ENCODE measurements around the gene PALMD.

Gene PALMD, protein sequence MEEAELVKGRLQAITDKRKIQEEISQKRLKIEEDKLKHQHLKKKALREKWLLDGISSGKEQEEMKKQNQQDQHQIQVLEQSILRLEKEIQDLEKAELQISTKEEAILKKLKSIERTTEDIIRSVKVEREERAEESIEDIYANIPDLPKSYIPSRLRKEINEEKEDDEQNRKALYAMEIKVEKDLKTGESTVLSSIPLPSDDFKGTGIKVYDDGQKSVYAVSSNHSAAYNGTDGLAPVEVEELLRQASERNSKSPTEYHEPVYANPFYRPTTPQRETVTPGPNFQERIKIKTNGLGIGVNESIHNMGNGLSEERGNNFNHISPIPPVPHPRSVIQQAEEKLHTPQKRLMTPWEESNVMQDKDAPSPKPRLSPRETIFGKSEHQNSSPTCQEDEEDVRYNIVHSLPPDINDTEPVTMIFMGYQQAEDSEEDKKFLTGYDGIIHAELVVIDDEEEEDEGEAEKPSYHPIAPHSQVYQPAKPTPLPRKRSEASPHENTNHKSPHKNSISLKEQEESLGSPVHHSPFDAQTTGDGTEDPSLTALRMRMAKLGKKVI

DNA sequence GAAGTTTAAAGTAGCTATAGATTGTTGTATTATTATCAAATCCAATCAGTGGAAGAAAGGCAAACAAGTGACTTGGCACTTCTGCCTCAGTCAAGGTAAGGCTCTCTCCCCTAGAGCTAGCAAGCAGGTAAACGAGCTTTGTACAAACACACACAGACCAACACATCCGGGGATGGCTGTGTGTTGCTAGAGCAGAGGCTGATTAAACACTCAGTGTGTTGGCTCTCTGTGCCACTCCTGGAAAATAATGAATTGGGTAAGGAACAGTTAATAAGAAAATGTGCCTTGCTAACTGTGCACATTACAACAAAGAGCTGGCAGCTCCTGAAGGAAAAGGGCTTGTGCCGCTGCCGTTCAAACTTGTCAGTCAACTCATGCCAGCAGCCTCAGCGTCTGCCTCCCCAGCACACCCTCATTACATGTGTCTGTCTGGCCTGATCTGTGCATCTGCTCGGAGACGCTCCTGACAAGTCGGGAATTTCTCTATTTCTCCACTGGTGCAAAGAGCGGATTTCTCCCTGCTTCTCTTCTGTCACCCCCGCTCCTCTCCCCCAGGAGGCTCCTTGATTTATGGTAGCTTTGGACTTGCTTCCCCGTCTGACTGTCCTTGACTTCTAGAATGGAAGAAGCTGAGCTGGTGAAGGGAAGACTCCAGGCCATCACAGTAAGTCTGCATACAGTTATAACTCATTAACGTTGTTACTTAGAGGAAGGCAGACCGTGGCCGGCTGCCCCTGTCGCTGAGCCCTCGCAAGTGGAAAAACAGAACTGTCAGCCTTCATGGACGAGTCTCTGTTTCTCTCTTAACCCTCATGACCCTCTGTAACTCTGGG, at the start of gene PALMD:
TSS of gene PALMD (plus strand) at position 415 of the 833 bp plus-strand sequence. CDS start at position 620, 205 bp downstream.
- peak within 1 kb of the TSS; percentile 18 to 94 (median 84) for H3K27ac ChIP-seq

DNA sequence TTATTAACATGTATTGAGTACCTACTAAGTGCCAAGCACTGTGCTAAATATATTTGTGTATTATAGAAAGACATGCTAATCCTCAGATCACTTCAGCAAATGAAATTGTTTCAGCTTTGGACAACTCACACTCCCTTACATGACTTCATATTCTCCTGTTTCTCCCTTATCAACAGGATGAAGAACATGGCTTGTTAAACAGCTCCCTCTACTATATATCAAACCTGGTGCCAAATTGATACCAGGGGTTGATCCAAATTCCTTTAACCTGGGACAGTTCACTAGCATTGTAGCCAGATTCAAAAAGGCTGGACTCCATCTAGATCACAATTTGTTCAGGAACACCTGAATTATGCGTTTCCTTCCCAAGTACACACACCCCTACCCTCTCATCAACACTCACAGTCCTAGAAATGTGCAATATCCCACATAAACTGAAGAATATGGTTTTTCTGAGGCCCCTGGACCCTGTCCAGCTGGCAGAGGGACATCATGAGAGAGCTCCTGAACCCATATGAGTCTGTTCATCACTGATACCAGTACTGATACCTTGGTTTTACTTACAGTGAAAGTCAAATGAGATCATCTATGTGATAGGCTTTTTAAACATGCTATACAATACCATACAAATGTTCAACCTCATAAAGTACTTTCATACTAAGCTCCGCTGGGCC, 47.0 kb upstream of the PALMD start:
- Histone ChIP-seq H3K4me3 (no peak overlapping the region), H3K27ac (no peak overlapping the region)

More for the DNA sequence above, at the start of gene PALMD:
- H3K4me3 ChIP-seq, result peak within 1 kb of the TSS; percentile 28 to 58 (median 40)

DNA sequence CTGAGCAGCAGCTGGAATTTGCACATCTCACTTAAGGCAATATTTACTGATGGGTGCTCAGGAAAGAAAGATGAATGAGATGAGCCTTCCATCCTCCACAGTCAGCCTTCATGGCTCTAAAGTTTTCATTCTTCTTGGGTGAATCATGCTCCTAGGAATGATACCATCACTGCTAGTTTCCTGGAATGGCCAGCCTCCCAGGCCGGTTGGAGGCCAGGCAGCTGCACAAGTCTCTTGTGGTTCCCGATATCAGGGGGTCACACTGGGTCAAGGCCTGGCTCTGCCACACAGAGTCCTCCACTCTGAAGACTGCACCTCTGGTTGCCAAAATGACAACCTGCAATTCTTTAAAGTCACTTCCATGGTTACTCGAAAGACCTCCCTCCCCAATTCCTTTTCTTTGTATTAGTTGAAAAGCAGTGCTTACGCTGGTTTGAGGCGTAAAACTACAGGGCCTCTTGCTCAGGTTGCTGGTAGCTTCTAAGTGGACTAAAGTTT, 46.2 kb upstream of the PALMD start:
- peak overlapping the region in 2 of 21 experiments; percentile 51 to 55 for H3K27ac ChIP-seq
- no peak overlapping the region for H3K4me3 ChIP-seq

DNA sequence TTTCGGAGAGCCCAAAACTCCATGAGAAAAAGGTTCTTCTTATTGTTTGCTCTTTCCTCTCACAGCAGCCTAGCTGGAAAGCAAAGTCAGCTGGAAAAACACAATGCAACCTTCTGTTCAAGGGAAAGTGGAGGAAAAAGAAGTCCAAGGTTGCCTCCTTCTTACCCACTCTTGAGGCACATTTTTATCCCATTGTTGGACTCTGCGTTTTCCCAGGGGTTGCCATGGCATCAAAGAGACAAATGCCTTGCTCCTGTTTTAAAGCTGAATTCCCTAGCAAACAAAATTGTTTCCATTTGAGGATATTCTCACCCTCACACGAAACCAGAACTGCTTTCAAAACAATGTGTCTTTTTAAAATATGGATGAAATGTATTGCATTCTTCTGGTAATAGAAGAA, 45.1 kb upstream of the PALMD start:
- no peak overlapping the region for H3K4me3 ChIP-seq
- H3K27ac ChIP-seq, result peak overlapping the region in 3 of 21 experiments; percentile 8 to 55 (median 51)

DNA sequence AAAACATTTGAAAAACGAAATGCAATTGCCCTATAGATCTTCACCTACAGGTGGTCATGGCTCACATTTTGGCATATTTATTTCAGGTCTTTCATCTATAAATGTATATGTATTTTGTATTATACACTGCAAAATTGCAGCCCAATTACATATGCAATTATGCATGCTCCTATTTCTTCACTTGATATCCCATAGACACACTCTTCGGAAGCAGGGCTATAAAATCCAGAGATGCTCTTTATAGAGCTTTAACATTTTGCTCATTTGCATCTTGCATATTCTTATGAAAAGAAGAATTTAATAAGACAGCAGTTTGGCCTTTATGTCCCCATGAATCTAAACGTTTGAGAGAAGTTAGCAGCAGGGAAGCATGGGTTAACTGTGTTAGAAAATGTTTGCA, 44.7 kb upstream of the PALMD start:
- Histone ChIP-seq H3K4me3 (no peak overlapping the region), H3K27ac (peak overlapping the region in 1 of 21 experiments; percentile 51)

DNA sequence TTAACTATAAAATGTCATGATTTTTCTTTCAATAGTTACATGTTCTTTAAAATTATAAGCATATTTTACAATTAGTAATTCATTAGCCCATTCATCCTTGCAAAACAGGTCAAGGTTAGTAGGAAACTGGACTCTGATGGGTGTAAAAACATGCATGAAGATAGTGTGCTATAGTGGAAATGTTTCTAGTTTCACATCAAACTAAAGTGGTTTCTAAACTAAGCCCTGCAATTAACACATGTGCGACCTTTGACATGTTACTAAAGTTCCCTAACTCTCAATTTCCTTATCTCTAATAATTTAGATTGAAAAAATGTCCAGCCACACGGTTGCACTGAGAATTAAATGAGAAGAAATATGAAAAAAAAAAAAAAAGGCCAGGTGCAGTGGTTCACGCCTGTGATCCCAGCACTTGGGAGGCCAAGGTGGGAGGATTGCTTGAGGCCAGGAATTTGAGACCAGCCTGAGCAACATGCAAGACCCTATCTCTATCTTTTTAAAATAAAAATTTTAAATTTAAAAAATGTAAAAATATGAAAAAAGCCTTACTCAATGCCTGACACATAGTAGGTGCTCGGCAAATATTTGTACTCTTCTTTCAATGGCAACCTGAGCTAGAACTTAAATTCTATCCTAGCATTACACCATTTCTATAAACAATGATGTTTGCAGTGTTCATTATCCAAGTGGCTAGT, 44.1 kb upstream of the PALMD start:
- H3K27ac ChIP-seq, result peak overlapping the region in 1 of 21 experiments; percentile 36

DNA sequence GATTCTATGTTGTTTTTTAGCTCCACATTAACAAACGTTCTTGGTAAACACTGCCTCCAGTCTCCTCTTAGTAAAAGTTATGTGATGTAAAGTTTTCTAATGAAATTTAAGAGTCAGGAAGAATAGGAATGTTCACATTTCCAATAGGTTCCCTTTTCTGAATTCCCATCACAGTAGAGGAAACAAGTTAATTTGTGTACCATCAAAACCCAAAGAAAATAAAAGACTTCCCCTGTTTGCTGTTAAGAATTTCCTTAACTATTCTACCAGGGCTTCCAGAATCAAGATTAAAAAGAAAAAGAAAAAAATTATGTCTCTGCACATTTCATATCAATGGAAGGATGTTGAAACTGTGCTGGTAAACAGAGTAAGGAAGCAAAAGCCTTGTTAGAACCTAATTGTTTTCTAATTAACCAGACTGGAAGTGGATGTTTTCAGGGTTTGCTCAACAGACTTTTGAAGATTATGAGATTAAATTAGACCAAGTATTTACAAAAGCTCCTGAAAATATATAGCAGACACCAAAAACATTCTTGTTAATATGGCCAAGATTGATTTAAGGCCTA, 43.4 kb upstream of the PALMD start:
- no peak overlapping the region for H3K4me3 ChIP-seq
- peak overlapping the region in 2 of 21 experiments; percentile 36 to 52 for H3K27ac ChIP-seq

More for the DNA sequence above, 44.1 kb upstream of the PALMD start:
- no peak overlapping the region for H3K4me3 ChIP-seq

DNA sequence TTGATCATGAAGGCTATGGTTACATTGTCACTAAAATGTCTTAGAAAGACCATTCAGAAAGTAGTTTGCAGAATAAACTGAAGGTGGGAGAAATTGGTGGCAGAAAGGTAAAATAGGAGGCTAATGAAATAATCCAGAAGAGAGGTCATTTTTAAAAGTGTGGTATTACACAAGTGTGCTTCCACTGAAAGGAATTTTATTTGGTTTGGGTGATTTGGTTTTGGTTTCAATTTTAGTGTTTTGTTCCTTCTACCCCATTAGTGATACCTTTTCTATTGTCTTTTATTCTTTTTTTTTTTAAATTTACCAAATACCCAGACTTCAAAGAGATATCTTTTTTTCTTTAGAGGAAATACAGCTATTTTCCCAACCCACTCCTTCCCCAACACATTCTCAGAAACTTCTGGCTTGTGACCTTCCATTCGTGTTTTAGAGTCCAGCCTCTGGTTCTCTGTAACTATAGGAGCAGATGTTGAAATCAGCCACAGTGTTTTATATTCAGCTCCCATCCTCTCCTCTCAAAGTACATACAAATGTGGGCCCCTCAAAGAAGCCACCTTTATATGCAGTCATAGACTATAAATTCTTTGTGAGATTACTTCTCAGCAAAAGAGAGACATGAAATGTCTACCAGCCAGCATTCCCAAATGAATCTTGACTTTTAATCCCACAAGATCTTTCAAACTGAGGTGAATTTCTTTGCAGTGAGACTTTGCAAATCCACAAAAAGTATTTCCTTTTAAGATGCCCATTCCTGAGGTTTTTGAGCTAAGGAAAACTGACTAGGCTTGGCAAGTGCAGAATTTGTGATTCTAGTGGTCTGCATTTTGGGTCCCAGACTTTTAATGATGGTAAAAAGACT, 42.0 kb upstream of the PALMD start:
- H3K27ac ChIP-seq, result peak overlapping the region in 4 of 21 experiments; percentile 3 to 65 (median 38)

DNA sequence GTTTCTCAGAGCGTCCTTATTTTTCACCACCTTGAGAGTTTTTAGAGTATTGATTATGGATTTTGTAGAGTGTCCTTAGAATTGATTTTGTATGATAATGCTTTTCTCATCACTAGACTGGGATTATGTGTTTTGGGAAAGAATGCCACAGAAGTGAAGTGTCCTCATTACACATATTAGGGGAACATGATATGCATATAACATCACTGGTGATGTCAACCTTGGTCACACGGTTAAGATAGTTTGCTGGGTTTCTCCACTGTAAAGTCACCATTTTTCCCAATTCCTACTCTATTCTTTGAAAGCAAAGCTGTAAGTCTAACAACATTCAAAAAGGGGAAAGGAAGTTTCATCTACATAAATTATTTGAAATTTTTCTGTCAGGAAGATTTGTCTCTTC, 39.6 kb upstream of the PALMD start:
- no peak overlapping the region for H3K4me3 ChIP-seq
- no peak overlapping the region for H3K27ac ChIP-seq

More for the DNA sequence above, 42.0 kb upstream of the PALMD start:
- H3K4me3 ChIP-seq, result no peak overlapping the region

DNA sequence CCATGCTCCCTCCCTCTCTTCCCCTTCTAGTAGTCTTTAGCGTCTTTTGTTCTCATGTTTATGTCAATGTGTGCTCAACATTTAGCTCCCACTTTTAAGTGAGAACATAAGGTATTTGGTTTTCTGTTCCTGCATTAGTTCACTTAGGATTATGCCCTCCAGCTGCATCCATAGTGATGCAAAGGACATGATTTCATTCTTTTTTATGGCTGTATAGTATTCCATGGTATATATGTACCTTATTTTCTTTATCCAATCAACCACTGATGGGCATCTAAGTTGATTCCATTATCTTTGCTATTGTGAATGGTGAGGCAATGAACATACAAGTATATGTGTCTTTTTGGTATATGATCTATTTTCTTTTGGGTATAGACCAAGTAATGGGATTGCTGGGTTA, 38.3 kb upstream of the PALMD start:
- Histone ChIP-seq H3K27ac (no peak overlapping the region), H3K4me3 (no peak overlapping the region)

DNA sequence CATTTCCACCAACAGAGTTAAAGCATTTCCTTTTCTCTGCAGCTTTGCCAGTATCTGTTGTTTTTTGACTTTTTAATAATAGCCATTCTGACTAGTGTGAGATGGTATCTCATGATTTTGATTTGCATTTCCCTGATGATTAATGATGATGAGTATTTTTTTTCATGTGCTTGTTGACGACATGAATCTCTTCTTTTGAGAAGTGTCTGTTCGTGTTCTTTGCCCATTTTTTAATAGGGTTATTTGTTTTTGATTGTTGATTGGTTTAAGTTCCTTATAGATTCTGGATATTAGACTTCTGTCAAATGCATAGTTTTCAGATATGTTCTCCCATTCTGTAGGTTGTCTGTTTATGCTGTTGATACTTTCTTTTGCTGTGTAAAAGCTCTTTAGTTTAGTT, 37.9 kb upstream of the PALMD start:
- Histone ChIP-seq H3K27ac (no peak overlapping the region), H3K4me3 (no peak overlapping the region)

DNA sequence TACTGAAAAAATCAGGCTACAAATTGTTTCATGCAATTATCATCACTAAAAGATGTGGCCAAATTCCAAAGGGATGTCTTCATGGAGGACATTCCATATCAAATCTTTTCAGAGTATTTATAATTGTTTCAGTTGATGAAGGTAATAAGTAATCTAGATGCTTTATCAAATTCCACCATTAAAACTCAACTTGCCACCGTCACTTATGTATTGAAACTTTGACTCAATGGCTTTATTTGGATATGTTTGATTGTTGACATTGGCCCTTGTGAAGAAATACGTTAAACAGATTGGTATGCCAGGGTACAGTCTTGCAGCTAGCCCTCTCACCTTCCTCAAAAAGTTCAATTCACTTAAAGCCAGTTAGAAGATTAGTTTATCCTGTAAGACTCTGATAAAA, 32.2 kb upstream of the PALMD start:
- H3K27ac ChIP-seq, result no peak overlapping the region
- no peak overlapping the region for H3K4me3 ChIP-seq

DNA sequence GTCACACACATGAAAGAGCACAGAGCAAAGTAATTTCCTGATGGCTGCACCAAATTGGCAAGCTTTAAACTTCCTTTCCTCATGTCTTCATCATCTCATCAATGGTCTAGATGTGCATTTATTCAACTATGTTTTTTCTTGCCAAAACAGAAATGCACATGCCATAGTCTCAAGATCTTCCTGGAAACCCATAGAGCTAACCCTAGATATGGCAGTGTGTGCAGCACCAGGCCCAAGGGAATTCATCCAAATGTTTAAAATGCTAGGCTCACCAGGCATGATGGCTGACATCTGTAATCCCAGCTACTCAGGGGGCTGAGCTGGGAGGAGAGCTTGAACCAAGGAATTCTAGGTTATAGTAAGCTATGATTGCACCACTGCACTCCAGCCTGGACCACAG, 31.2 kb upstream of the PALMD start:
- no peak overlapping the region for H3K27ac ChIP-seq

DNA sequence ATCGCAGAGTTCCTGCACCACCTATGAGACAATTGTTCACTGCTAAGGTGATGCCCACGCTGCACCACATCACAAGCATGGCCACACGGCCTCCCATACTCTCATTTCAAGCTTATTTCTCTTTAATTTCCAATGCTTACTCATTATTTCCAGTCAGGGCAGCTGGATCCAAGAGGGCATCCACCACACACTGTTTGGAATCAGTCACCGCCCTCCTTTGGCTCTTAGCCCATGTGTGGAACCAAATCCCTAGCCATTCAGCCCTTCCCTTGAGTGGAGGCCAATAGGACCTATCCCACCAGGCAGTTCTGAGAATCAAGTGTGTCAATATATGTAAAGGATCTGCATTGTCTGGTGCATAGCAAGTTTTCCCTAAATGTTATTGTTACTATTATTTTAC, 26.3 kb upstream of the PALMD start:
- H3K27ac ChIP-seq, result no peak overlapping the region

More for the DNA sequence above, 31.2 kb upstream of the PALMD start:
- no peak overlapping the region for H3K4me3 ChIP-seq

DNA sequence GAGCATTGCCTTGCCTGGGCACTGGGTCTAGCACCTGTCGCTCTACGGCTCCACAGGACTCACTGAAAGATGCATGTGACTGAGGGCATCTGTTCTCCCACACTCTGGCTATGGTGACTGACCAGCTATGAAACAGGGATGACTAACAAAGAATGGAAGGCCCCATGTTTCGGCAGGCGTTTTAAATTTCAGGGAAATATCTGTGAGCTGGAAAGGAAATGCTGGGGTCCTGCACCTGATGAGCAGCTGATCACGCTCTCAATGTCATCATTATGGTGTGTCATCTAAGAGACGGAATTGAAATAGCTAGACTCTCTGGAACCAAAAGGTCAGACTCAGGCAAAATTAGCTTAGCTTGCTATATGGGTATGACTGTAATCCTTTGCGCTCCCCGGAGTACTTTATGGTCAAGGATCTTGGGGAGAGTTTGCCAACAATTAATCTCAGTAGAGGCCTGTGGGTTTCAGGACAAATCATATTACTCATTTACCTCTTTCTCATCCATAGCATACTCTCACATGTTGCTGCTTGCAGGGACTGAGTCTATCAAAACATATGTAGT, 24.5 kb upstream of the PALMD start:
- no peak overlapping the region for H3K4me3 ChIP-seq
- H3K27ac ChIP-seq, result no peak overlapping the region

More for the DNA sequence above, 26.3 kb upstream of the PALMD start:
- H3K4me3 ChIP-seq, result no peak overlapping the region

DNA sequence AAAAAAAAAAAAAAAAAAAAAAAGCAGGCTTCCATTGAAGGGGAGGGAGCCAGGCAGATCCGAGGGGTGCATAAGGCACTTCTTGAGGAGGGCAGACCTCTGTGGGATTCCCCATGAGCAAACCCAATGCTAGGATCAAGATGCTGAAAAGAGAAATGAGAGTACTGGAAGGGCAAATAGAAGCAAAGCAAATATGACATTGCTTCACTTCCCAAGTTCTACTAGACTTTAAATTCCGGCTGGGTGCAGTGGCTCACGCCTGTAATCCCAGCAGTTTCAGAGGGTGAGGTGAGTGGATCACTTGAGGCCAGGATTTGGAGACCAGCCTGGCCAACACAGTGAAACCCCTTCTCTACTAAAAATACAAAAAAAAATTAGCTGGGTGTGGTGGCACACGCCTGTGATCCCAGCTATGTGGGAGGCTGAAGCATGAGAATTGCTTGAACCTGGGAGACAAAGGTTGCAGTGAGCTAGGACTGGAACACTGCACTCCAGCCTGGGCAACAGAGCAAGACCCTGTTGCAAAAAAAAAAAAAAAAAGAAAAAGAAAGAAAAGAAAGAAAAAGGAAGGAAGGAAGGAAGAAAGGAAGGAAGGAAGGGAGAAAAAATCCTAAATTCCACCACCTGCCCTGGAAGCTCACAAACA, 23.1 kb upstream of the PALMD start:
- Histone ChIP-seq H3K4me3 (no peak overlapping the region), H3K27ac (no peak overlapping the region)

DNA sequence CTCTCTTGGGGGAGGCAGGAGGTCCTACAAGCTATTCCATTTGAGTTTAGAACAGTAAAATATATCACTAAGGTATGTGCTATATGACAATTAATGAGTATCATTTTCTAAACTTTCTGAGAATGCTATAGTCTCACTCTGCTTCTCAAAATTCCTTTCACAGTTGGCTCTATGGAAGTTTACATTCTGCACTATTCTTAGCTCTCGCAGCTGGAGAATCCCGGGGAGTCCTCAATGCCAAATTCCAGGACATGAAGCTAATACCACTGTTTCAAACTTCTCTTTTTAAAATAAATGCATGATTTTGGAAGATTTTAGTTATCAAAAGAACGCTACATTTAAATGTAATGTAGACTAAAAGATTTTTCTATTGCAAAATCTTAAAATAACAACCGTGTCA, 22.4 kb upstream of the PALMD start:
- Histone ChIP-seq H3K27ac (no peak overlapping the region), H3K4me3 (no peak overlapping the region)

Measured in skin epidermis (tissue), 12 donors.